ENCODE results near the gene BORCS8. TPM values are rescaled to one million over a fixed set of nuclear protein-coding genes. Genes with fewer than 3 reads are reported as not detected.

The BORCS8 gene
- total and polyA plus RNA-seq, 2 of the 13 experiments (the other 11 are each of a cell fraction or from before 2014, with no cell fraction given) = 9.6 to 13.3 TPM

DNA sequence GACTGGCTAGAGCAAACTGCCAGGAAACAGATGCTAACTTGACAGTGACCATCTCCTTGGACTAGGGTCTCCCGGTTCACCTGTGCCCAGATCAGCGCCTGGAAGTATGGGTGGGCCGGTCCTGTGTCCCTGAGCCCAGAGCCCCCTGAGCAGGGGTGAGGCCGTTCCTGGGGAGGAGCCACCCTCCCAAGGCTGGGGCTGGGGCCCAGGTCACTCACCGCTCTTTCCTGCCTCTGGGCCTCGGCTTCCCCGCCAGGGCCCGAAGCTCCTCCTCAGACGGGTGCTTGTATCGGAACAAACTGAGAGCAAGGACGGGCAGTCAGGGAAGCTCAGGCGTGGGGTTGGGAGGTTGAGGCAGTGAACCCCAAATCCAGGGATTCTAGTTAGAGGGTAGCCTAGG is 59.0 kb downstream of the BORCS8 start:
- 94% methylated on average over 9 of the region's 12 CpGs for WGBS (ENCODE audit: low lambda C conversion rate)
- Histone ChIP-seq H3K4me1 (ENCODE audit: insufficient read depth, low read length) (peaks cover 9% of the 10 kb centered on the region), H3K36me3 (replicated peaks in 1 of 2; ENCODE audit: control insufficient read depth in 1 of 2, insufficient read depth in 2 of 2, low read length in 2 of 2) (0 out of 5 replicates have a peak, but pooled peaks cover 2 to 4% of the 10 kb centered on the region in 2 experiments), H3K27ac (ENCODE audit: extremely low read length, insufficient read depth, low read length) (no peak overlapping the region), H3K4me3 (replicated peaks in 1 of 3; ENCODE audit: insufficient read depth in 1 of 3, low read depth in 2 of 3, low read length in 3 of 3) (no peak overlapping the region), H3K79me2 (ENCODE audit: insufficient read depth, low read length) (peaks cover 5% of the 10 kb centered on the region), H3K27me3 (ENCODE audit: control insufficient read depth in 1 of 2, insufficient read depth in 2 of 2, low read length in 2 of 2) (no peaks in the 10 kb centered on the region), H2AFZ (ENCODE audit: low read length) (no peak overlapping the region), H3K9ac (ENCODE audit: insufficient read depth, low read depth, low read length) (no peak overlapping the region), H4K20me1 (ENCODE audit: insufficient read depth, low read length) (no peaks in the 10 kb centered on the region), H3K9me3 (ENCODE audit: low read length) (peaks cover 13% of the 10 kb centered on the region), H3K4me2 (ENCODE audit: low read depth, low read length) (no peak overlapping the region)
- TF ChIP-seq, protein P1, sequence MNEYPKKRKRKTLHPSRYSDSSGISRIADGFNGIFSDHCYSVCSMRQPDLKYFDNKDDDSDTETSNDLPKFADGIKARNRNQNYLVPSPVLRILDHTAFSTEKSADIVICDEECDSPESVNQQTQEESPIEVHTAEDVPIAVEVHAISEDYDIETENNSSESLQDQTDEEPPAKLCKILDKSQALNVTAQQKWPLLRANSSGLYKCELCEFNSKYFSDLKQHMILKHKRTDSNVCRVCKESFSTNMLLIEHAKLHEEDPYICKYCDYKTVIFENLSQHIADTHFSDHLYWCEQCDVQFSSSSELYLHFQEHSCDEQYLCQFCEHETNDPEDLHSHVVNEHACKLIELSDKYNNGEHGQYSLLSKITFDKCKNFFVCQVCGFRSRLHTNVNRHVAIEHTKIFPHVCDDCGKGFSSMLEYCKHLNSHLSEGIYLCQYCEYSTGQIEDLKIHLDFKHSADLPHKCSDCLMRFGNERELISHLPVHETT (CRISPR knock-in tag; conservative IDR thresholded peaks at IDR 0.05) = no peak
- TF ChIP-seq RFXAP (CRISPR knock-in tag; IDR thresholded peaks at IDR 0.05; ENCODE audit: borderline replicate concordance) (no peak), KAT8 (CRISPR knock-in tag; IDR thresholded peaks at IDR 0.05) (no peak), ZSCAN31 (CRISPR knock-in tag; IDR thresholded peaks at IDR 0.05; ENCODE audit: low read depth) (no peak), SYNCRIP (IDR thresholded peaks at IDR 0.05; ENCODE audit: insufficient read depth, low read depth, low read length) (no peak), ZNF34 (CRISPR knock-in tag; IDR thresholded peaks at IDR 0.05; ENCODE audit: borderline replicate concordance) (no peak), ZNF234 (CRISPR knock-in tag; conservative IDR thresholded peaks at IDR 0.05) (no peak), ZBTB20 (CRISPR knock-in tag; IDR thresholded peaks at IDR 0.05; ENCODE audit: borderline replicate concordance, low read depth) (no peak), NCOA5 (CRISPR knock-in tag; IDR thresholded peaks at IDR 0.05) (no peak)
- TF ChIP-seq, protein P2, sequence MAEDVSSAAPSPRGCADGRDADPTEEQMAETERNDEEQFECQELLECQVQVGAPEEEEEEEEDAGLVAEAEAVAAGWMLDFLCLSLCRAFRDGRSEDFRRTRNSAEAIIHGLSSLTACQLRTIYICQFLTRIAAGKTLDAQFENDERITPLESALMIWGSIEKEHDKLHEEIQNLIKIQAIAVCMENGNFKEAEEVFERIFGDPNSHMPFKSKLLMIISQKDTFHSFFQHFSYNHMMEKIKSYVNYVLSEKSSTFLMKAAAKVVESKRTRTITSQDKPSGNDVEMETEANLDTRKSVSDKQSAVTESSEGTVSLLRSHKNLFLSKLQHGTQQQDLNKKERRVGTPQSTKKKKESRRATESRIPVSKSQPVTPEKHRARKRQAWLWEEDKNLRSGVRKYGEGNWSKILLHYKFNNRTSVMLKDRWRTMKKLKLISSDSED (CRISPR knock-in tag; IDR thresholded peaks at IDR 0.05) = no peak
- ChIA-PET POLR2A (no interaction called here), CTCF (ENCODE audit: low intra/inter-chr PET ratio, low total read pairs) (no interaction called here)
- in situ Hi-C loops (cut with HindIII; ENCODE audit: extremely low pct_ligation_motif_present, low pct_unique_long_range_greater_than_20kb) = no loop called here
- no TSS peak for BruUV-seq (replicated peaks)
- intact Hi-C loops (cut with micrococcal nuclease; ENCODE audit: unreplicated experiment) = no loop called here
- DNase-seq (ENCODE audit: low spot score) (no peak), ATAC-seq (no peak), FAIRE-seq (no peak)
